ENCODE data around the gene RENBP. TPM values are rescaled to one million over a fixed set of nuclear protein-coding genes. Genes with fewer than 3 reads are reported as not detected.
A peak's percentile ranks its signal among the peaks of the same experiment; 100 is the strongest.

RENBP gene
- total RNA-seq, 1 donor from 2014 or later, result 4.2 TPM

GRCh38 chrX:153973127-153974002, 28.9 kb upstream of the RENBP start:
- intact Hi-C loops (cut with DNase I), result no loop called here
- no peak for DNase-seq (ENCODE audit: extremely low spot score in 2 of 2)
- no peaks in the 10 kb centered on the region for H3K27me3 ChIP-seq

GRCh38 chrX:153972368-153973126, 28.1 kb upstream of the RENBP start, which contains the start of gene TMEM187:
TSS of gene TMEM187 (plus strand) at chrX:153972754. CDS start at chrX:153982063, 9,309 bp downstream.
- peaks cover 48% of the 10 kb centered on the region for H3K4me1 ChIP-seq
- H3K9me3 ChIP-seq, result no peaks in the 10 kb centered on the region
- no peak for DNase-seq (ENCODE audit: extremely low spot score in 2 of 2)
- no peaks in the 10 kb centered on the region for H3K27me3 ChIP-seq
- no peaks in the 10 kb centered on the region for H3K36me3 ChIP-seq
- intact Hi-C loops (cut with DNase I), result no loop called here
- TF ChIP-seq POLR2A (IDR thresholded peaks at IDR 0.05) (peak in 1 of 2 donors; percentile 66), POLR2AphosphoS5 (IDR thresholded peaks at IDR 0.05; ENCODE audit: insufficient read depth in 1 of 2, low read depth in 1 of 2) (no peak), CTCF (IDR thresholded peaks at IDR 0.05) (no peak)
- peak within 1 kb of the TSS; percentile 97 for H3K27ac ChIP-seq
- H3K4me3 ChIP-seq, result peak within 1 kb of the TSS; percentile 75 to 94

More at GRCh38 chrX:153973127-153974002, 28.9 kb upstream of the RENBP start:
- Histone ChIP-seq H3K27ac (peak overlapping the region; percentile 97), H3K4me3 (peak overlapping the region; percentile 75 to 94), H3K4me1 (peaks cover 40% of the 10 kb centered on the region), H3K9me3 (no peaks in the 10 kb centered on the region), H3K36me3 (no peaks in the 10 kb centered on the region)
- TF ChIP-seq POLR2AphosphoS5 (IDR thresholded peaks at IDR 0.05; ENCODE audit: insufficient read depth in 1 of 2, low read depth in 1 of 2) (no peak), CTCF (IDR thresholded peaks at IDR 0.05) (no peak), POLR2A (IDR thresholded peaks at IDR 0.05) (no peak)

- Histone ChIP-seq H3K27me3 (no peaks in the 10 kb centered on the region), H3K4me1 (peaks cover 54% of the 10 kb centered on the region), H3K36me3 (no peaks in the 10 kb centered on the region), H3K9me3 (no peaks in the 10 kb centered on the region), H3K4me3 (peak within 1 kb of the TSS; percentile 75 to 94), H3K27ac (peak within 1 kb of the TSS; percentile 97)
- TF ChIP-seq POLR2AphosphoS5 (IDR thresholded peaks at IDR 0.05; ENCODE audit: insufficient read depth in 1 of 2, low read depth in 1 of 2) (peak in 1 of 2 donors; percentile 82), CTCF (IDR thresholded peaks at IDR 0.05) (no peak), POLR2A (IDR thresholded peaks at IDR 0.05) (peak in 1 of 2 donors; percentile 40)
- intact Hi-C loops (cut with DNase I), result no loop called here
- peak in 1 of 2 donors; percentile 97 for DNase-seq (ENCODE audit: extremely low spot score in 2 of 2)
These were observed 27.3 kb upstream of the RENBP start, which contains the start of gene HCFC1 for GRCh38 chrX:153971450-153972367. TSS of gene HCFC1 (minus strand) at chrX:153971818. CDS start at chrX:153970840, 978 bp downstream.

DNA sequence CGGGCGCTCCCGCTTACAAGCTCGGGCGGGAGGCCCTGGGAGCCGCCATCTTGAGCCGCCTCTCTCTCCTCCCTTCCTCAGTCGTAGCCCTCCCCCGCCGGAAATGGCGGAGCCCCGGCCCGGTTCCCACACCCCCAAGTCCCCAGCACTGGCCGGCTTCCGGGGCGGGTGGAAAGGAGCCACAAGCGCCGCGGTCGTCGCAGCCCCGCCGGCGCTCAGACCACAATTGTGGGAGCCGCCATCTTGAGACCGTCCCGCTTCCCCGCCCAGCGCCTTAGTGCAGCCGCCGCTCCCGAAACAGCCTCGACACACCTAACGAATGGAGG, 26.6 kb upstream of the RENBP start:
- Histone ChIP-seq H3K9me3 (no peaks in the 10 kb centered on the region), H3K27me3 (no peaks in the 10 kb centered on the region), H3K4me1 (peaks cover 60% of the 10 kb centered on the region), H3K4me3 (peak overlapping the region; percentile 75 to 94), H3K27ac (peak overlapping the region; percentile 97), H3K36me3 (no peaks in the 10 kb centered on the region)
- intact Hi-C loops (cut with DNase I), result no loop called here
- no peak for DNase-seq (ENCODE audit: extremely low spot score in 2 of 2)
- TF ChIP-seq POLR2A (IDR thresholded peaks at IDR 0.05), result peak in 1 of 2 donors; percentile 31
- TF ChIP-seq POLR2AphosphoS5 (IDR thresholded peaks at IDR 0.05; ENCODE audit: insufficient read depth in 1 of 2, low read depth in 1 of 2), result peak; percentile 24 to 84
- no peak for TF ChIP-seq CTCF (IDR thresholded peaks at IDR 0.05)
